HG03108 (cell line): ENCODE measurements around the gene SPATS2.
A peak's percentile ranks its signal among the peaks of the same experiment; 100 is the strongest.

Experiments used
- ATAC-seq: cut with Tn5 transposase; IDR thresholded peaks from one replicate; pipeline ENCODE4 v1.9.1; 2021; ENCODE audit warnings: moderate library complexity; ENCODE audit not compliant: unreplicated experiment

Gene SPATS2

DNA sequence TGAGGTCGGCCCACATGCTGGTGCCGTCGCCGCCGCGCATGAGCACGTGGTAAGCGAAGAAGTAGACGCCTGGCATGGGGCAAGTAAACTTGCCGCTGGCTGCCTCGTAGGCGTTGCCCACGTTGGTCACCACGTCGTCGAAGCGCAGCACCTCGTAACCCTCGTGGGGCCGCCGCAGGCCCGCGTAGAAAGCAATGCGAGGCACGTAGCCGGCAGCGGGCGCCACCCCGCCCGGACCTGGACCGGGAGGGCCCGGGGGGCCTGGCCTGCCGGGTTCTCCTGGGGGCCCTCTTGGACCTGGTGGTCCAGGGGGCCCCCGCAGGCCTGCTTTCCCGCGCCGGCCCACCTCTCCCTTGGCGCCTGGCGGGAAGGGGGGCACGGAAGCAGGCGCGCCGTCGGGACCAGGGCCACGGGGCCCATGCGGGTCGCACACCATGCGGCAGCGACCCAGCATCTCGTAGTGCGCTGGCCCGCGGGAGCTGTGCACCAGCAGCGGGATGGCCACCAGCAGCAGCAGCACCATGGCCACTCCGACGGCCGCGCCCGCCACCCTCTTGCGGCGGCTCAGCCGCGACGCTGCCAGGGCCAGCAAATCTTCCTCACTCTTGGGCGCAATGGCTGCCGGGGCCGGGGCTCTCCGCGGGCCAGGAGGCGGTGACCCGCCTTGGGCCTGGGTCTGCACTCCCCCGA lies 31.2 kb upstream of the SPATS2 start:
- no peak for ATAC-seq

DNA sequence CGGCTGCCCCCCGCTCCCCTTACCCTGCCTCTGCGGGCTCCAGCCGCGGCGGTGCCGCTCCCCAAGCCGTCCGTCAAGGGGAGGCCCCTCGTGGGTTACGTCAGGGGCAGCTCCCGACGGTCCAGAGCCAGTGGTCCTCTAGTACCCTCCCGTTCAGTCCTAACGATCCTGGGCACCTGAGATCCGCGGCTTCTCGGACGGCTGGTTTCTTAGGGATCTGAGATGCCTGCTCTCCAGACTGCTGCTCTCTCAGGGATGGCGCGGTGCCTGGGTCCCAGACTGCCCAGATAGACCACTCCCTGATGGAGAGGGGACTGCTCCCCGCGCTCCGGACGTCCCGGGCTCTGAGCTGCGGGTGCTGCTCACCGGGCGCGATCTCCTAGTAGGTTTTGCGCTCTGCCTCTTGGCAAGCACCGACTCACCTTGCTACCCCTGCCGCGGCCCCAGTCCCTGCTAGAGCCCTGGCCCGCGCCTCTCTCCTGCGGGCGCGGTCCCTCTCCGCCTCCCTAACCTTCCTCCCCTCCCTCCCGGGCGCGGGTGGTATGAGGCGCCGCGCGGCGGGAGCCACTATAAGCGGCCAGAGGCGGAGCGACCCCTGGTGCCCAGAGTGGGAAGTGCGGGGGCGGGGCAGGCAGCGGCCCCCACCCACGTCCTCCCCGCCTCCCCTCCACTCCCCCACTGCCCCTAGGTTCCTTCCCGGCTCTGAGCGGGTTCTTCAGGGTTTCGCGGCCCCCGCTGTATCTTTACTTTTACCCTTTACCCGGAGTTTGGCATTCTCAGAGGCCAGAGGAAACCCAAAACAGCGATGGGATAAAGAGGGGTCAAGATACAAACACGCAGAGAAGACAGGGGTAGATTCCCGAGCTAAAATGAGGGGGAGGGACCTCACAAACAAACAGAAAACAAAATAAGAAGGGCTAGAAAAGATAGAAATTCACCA lies 30.3 kb upstream of the SPATS2 start, which contains the start of gene C1QL4:
TSS of gene C1QL4 (minus strand) at position 544 of the 940 bp plus-strand sequence. CDS start 711 bp downstream, outside the sequence.
- ATAC-seq = peak; percentile 59

DNA sequence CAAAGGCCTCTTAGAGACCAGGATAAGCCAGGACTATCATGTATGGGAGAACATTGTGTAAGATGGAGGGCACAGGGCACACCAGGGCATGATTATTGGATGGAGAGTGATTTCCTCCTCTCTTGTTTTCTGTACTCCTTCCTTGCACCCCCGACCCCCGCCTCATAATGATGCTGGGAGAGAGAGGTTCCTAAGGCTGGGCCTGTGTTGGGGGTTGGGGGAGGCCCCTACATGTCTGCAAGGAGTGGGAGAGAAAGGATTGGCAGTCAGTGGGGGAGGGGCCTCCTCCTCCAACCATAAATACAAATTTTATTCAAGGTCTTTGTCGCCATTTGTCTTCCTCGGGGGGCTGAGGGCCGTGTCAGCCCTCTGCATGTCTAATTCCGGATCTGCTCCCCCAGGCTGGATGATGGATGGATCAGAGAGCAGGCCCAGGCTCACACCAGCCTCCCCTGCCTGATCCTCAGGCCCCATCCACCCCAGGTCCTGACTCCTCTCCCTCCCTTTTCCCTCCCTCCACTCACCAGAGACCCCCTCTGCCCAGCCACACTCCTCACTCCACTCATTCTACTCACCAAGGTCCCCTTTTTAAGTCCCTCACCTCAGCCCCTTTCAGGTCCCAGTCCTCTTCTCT lies 28.3 kb upstream of the SPATS2 start:
- no peak for ATAC-seq

DNA sequence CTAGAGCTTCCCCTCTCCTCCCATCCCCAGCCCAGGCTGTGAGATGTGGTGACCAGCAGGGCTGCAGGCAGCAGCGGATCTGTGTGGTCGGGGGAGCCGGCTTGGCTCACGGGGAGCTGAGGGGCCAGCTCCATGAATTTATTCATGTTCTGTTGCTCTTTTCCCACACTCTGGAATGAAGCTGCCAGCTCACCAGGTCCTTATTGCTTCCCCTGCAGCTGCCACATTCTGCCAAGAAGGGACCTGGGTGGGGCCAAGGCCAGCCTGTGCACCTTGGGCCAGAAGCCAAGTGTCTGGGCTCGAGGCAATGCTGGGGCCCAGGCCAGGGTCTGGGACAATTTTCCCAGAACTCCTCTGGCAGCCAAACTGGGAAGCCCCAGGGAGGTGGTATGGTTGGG lies 27.8 kb upstream of the SPATS2 start:
- ATAC-seq = no peak

DNA sequence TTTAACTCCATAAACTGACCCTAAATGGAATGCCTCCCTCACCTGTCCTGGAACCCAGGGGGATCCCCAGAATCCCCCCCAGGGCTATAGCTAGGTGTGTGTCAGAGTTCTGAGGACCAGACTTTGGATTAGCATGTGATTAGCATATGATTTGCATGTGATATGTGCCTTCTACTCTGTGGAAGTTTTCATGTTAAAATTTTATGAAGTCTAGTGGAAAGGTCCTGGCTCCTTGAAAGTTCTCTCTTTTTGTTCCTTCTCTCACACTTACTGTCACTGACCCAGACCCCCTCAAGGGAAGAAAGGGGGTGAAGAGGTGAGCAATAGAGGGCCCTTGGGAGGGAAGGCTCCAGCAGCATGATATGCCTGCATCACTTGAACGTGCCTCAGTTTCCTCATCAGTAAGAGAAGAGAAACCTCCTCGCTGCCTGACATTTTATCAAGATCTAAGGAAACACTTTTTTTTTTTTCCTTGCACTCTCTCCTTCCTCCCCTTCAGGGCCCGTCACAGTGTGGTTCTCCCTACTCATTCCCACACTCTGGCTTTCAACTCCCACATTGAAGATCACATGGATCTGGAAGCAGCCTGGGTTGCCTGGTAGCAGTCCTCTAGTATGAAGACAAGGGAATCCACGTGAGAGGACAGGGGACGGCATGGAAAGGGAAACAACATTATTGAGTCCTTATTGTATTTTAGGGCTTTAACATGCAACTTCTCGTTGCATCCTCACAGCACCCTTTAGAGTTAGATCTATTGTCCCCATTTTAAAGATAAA lies 27.0 kb upstream of the SPATS2 start:
- ATAC-seq = no peak

DNA sequence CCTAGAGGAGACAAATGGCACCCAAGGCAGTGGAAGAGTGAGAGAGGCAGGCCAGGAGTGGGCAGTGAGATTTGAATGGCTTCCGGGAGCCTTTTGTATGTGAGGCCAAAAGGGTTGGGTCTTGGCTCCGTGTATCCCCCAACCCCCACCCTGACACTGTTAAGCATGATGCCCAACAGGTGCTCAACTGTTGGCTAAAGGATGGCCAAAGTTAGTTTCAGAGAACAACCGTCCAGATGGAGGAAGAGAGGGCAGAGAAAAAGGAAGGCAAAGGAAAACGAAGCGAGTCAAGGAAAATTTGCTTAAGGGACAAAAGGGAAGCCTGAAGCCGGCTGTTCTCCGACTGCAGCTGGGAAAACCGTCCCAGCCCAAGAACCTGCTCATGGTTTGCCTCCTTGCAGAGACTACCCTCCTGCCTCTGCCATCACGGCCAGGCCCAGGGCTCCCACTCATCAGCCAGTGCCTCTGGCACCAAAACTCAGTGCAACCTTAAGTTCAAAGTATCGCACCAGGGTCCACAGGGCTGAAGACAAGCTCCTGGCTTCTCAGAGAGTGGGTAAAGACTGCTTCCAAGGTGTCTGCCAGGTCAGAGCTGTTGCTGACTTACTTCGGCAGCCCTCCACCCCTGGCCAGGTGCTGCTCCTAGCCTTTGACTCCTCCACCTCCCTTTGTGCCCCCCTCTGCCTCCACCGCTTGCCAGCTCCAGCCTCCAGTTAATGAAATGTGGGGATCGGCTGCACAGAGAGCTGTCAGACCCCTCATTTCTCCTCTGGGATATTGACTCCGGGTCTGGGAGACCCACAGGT lies 26.1 kb upstream of the SPATS2 start:
- ATAC-seq = no peak

DNA sequence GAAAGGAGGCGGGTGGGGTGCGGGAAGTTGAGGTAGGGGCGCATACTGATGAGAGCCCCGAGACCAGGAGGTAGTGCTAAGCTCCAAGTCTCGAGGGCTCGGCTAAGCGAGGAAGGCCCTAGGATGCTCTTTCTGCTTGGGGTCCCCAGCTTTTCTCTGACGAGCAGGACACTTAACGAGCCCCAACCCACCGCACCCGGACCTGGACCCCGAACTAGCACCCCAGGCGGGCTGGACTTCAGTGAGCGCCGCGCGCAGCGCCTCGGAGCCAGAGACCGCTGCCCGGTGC lies 25.5 kb upstream of the SPATS2 start:
- no peak for ATAC-seq

DNA sequence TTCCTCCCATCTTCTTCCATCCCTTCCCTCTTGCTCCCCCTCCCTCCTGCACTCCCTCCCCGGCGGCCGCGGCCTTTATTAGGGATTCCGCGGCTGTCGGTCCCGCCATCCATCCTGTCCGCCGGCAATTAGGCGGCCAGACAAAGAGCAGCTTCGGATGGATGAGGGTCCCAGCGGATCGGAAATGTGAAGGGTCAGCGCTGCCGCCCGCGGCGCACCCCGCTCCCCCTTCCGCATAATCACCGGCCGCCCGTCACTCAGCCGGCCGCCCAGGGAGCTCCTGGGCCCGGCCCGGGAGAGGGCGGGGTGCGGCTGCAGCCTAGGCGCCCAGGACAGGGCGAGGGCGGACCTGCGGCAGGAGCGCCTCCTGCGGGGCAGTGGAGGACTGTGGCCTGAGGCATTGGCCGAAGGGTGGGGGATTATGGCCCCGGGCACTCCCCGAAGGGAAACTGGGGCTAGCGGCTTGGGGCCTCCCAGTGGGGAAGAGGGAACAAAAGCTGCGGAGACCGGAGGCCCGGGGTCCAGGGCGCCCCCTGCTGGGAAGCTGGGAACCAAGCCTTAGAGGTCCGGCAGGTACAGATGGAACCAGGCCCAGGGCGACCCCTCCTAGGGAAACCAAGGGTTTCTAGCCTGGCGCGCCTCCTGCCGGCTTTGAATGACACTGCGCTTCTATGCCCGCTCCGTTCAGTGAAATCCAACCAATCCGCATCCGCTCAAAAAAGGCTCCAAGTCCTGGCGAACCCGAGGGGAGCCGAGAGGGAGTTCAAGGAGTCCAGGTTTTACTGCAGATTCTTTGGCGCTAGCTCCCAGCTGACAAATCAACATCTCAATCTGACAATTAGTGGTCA lies 25.0 kb upstream of the SPATS2 start:
- ATAC-seq = peak; percentile 50

DNA sequence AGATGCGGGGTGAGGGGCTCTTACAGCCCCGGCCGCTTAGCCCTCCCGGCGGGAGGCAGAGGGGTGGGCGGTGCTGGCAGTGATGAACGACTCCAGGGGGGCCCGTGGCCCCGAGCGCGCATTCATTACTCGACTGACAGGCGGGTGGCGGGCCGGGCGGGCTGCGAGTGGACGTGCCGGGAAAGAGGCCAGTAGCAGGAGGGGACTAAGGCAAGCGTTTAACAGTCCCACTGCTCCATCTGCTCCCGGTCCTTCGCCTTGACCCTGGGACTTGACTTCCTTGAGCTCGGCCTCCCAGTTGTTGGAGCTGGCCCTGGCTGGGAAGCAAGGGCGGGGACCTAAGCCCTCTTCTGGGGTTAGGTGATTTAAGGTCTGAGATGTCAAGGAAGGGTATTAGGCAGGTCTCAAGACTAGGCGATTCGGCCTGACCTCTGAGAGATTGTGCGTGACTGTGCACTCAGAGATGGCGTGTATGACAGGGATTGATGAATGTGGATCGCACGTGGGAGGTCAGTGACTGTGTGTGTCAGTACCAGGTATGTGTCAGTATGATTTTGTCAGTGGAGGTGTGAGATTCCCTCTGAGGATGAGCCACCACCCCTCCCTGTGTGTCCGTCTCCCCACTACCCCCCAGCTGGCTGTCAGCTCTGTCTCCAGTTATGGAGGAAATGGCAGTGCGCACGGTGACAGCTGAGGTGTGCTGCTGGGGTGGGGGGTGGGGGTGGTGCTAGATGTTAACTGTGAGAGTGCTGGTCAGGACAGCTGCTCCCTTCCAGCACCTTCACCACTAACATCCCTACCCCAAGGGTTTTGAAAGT lies 24.1 kb upstream of the SPATS2 start:
- ATAC-seq = no peak

DNA sequence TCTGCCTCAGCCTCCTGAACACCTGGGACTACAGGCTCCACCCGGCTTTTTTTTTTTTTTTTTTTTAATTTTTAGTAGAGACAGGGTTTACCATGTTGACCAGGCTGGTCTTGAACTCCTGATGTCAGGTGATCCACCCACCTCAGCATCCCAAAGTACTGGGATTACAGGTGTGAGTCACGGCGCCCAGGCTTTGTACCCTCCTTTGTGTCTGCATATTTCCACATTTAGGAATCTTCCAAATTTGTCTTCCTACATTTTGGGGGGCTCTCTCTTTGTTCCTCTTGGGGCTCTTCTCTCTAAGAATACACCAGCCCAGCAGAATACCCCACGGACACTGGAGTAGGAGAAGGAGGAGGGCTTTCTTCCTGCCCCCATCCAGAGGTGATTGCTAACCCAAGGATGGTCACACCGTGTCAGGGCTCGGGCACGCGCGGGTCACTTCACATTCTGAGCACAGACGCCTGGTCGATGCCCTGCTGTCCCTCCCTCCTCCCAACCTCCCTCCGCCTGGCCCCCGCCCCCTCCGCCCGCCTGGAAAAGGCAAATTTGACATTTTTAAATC lies 22.7 kb upstream of the SPATS2 start:
- no peak for ATAC-seq

DNA sequence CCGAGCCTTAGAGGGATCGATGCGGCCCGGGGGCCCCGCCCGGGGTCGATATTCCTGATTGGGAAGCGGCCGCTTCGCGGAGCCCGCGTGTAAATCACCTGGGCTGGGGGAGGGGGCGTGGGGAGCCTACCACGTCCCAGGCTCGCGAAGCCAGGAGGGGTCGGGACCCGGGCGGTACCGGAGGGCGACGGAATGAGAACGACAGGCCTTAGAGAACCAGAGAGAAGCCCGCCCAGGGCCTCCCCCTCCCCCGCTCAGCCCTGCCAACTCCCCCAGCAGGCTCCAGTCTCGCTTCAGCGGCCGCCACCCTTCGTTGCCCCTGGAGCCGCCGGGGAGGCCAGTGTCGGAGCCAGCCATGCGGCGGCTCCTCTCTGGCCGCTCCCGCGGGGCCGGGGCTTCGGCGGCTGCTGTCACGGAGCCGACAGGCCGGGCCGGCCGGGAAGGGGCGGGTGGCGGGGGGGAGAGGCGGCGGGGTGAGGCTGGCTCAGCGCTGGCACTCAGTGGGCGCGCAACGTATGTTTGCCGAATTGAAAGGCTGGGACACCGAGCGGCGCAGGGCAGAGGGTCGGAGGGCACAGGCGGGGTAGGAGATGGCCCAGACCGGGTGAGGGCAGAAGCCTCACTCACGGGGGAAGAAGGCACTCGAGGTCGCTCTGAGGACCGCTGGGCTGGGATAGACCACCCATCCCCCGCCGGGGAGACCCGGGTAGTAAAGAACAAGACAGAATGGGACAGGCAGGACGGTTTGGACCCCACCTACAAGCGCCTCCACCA lies 22.0 kb upstream of the SPATS2 start:
- peak; percentile 45 for ATAC-seq

DNA sequence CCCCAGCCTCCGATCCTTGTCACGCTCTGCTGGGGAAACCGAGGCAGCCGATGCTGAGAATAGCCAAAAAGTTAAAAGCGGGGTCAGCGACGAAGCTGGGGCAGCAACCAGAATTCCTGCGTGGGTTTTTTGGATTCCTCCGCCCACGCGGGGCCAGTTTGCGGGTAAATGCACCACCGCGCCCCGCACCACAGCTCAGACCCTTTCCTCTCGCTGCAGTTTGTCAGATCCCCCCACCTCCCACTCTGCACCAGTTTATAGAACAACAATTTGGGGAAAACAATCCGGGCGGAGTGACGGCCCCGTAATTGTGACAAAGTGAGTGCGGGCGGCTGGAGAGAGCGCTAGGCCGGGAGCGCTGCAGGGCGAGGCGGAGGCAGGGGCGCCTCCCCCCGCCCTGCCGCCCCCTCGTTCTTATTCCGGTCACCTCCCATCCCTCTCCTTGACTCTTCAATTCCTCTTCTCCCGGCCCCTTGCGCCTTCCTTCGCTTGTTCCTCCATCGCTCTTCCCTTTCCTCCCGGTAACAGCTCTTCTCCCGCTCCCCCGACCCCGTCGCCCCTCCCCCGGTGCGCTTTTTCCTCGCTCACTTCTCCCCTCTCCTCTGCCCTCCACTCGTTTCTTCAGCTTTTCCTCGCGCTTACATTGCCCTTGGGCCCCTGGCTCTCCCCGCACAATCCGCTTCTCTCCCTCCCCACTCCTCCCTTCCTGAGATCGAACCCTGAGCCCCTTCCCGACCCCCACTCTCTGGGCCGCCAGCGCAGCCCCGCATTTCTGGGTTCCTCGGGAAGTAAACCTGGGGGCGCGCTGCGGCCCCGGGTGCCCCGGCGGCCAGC lies 21.2 kb upstream of the SPATS2 start:
- no peak for ATAC-seq

DNA sequence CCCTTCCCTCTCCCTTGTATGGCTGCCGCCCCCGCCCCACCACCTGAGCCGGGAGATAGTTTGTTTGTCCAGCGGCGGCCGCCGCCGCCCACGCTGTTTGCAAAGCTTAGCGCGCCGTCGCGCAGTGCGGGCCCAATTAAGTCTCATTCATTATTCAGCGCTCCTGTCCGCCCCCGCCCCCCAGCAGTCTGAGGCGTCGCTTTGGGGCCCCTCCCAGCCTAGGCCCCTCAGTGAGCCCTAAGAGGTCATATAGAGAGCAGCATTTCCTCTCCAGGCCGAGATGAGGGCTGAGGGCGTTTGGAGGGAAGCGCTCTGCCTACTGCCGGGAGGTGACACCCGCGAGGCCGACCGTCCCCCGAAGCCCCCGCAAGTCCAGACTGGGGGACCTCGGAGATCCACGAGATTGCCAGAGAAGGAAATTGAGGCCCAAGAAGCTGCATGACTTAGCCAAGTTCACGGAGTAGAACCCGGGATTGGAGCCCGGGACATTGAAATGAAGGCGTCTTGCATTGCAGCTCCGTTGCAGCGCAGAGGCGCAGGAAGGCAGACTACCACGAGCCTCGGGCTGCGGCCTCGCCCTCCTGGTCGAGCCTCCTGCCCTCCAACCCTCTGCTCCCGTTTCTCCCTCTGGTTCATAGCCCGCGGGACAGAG lies 20.5 kb upstream of the SPATS2 start, which contains the start of gene DNAJC22:
TSS of gene DNAJC22 (plus strand) at position 230 of the 652 bp plus-strand sequence. CDS start 1,985 bp downstream, outside the sequence.
- no peak for ATAC-seq

DNA sequence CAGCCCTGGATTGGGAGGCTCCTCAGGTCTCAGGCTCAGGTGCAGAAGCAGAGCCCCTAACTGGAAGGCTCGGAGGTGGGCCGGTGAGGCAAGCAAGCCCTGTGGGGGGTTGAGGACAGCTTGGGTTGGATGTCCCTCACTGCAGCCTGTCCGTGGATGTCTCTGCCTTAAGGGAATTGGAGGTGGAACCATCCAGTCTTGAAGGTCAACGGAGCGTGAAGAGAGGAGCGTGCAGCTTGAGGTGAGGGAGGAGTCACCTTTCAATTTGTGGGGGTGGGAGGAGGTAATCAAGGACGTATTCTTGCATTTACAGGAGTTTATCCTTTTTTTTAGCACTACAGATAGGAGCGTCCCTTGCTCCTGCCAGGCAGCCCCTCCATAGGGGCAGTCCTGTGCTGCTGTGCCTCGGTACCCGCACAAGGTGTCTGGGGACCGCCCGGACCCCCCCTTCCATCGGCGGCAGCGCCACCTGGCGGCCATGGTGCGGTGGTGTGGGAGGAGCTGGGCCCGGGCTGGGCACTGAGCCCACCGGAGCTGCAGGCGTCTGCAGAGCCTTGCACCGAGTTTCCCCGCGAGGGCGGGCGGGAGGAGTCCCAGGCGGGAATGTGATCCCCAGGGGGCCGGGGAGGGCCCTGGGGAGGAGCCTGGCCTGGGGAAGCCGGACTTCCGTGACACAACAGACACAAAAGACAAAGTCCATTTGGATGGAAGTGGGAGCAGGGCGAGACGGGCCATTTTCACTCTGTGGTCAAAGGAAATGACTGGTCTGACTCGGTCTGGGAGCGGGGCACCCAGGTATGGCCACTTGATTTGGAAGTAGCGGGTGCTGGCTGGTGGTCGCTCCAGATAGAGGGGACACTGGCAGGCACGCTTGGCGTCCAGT lies 19.7 kb upstream of the SPATS2 start:
- no peak for ATAC-seq

DNA sequence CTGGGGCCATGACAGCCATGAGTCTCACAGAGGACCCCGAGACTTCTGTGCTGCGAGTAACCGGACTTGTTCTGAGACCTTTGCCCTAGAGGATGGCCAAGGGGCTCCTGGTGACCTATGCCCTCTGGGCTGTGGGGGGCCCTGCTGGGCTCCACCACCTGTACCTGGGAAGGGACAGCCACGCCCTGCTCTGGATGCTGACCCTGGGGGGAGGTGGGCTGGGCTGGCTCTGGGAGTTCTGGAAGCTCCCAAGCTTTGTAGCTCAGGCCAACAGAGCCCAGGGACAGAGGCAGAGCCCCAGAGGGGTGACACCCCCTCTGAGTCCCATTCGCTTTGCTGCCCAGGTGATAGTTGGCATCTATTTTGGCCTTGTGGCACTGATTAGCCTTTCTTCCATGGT lies 18.5 kb upstream of the SPATS2 start:
- ATAC-seq = no peak
